ENCODE measurements around the gene ENDOU.

Gene ENDOU

GRCh38 chr12:47757840-47758583, 32.7 kb upstream of the ENDOU start:
- TF ChIP-seq CTCF (IDR thresholded peaks at IDR 0.05; ENCODE audit: low read depth, low read length, missing control alignments) = no peak
- in situ Hi-C loops (cut with HindIII; ENCODE audit: low sequenced_read_pairs) = no loop called here
- no peak for DNase-seq (ENCODE audit: low read depth)
- peak overlapping the region; percentile 55 for H3K4me3 ChIP-seq (ENCODE audit: low read depth, low read length)

DNA sequence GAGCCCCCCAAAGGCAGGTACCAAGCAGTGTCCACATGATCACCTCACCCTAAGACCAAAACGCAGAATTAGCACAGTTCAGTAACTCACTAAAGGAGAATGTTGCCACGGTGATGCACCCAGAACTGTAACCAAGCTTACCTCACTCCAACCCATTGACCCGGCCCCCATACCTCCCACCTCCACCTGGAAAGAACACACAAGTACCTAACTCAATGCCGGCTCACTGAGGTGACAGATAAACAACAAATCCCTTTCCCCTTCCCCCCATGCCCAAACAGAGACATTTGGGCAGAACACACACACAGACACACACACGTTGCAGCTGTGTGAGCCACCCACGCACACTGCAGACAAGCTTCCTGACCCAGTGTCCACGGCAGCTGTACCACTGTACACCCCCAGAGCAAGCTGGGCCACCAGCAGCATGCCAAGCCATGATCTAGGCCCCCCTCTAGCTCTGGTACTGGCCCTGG, 32.1 kb upstream of the ENDOU start:
- H3K4me3 ChIP-seq (ENCODE audit: low read depth, low read length) = no peak overlapping the region
- TF ChIP-seq CTCF (IDR thresholded peaks at IDR 0.05; ENCODE audit: low read depth, low read length, missing control alignments) = no peak

GRCh38 chr12:47755655-47756562, 30.6 kb upstream of the ENDOU start:
- H3K4me3 ChIP-seq (ENCODE audit: low read depth, low read length) = no peak overlapping the region
- no peak for TF ChIP-seq CTCF (IDR thresholded peaks at IDR 0.05; ENCODE audit: low read depth, low read length, missing control alignments)
- in situ Hi-C loops (cut with HindIII; ENCODE audit: low sequenced_read_pairs) = no loop called here
- DNase-seq (ENCODE audit: low read depth) = no peak

More for the DNA sequence above, 32.1 kb upstream of the ENDOU start:
- in situ Hi-C loops (cut with HindIII; ENCODE audit: low sequenced_read_pairs) = no loop called here
- no peak for DNase-seq (ENCODE audit: low read depth)

GRCh38 chr12:47754881-47755280, 29.6 kb upstream of the ENDOU start:
- no peak for DNase-seq (ENCODE audit: low read depth)
- in situ Hi-C loops (cut with HindIII; ENCODE audit: low sequenced_read_pairs) = no loop called here
- no peak overlapping the region for H3K4me3 ChIP-seq (ENCODE audit: low read depth, low read length)
- TF ChIP-seq CTCF (IDR thresholded peaks at IDR 0.05; ENCODE audit: low read depth, low read length, missing control alignments) = no peak

- DNase-seq (ENCODE audit: low read depth) = no peak
- no peak overlapping the region for H3K4me3 ChIP-seq (ENCODE audit: low read depth, low read length)
- in situ Hi-C loops (cut with HindIII; ENCODE audit: low sequenced_read_pairs) = no loop called here
- no peak for TF ChIP-seq CTCF (IDR thresholded peaks at IDR 0.05; ENCODE audit: low read depth, low read length, missing control alignments)
These were observed 28.8 kb upstream of the ENDOU start for GRCh38 chr12:47754126-47754525.

Data from astrocyte of the cerebellum (primary cell).